ENCODE results near the gene DKKL1. TPM values are rescaled to one million over a fixed set of nuclear protein-coding genes. Genes with fewer than 3 reads are reported as not detected.

DKKL1 gene
- polyA plus RNA-seq, 1 of the 3 experiments (the other 2 are of a cell fraction) = 0.36 TPM

DNA sequence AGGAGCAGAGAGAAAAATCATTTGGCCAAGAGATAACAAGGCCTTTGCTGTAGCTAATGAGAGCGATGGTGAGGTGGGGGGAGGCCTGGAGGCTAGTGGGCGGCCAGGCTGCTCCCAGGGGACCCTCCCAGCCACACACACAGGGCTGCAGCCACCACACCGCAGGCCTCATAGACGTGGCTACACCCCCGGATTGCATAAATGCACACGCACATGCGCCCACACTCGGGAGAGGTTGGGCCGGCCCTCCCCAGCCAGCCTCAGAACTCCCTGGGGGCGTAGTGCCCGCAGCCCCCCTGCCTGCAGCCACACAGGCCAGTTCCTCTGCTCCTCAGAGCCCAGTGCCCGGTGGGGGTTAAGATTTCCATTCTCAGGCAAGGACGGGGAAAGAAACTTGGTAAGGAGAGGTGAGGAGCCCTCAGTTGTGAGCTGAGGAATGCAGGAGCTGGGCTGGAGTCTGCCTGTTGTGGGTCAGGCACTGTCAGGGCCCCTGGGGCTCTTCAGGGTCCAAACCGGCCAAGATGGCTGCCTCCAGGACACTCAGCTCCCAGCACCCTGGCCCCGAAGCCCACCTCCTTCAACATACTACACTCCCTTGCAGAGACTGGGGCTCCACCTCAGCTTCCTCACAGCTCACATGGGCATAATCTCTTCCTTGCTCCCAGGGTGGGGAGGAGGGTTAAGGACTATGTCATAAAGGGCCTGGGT is 51.6 kb downstream of the DKKL1 start:
- DNase-seq = no peak
- 43% methylated on average over 13 of the region's 15 CpGs for WGBS (ENCODE audit: low lambda C conversion rate)
- no peaks in the 10 kb centered on the region for H3K79me2 ChIP-seq (ENCODE audit: insufficient read depth)
- H3K9ac ChIP-seq = no peak overlapping the region
- no peaks in the 10 kb centered on the region for H4K20me1 ChIP-seq (ENCODE audit: insufficient read depth)
- H3K4me2 ChIP-seq = no peak overlapping the region
- H3K36me3 ChIP-seq (replicated peaks in 1 of 2; ENCODE audit: control insufficient read depth in 1 of 2, insufficient read depth in 2 of 2, low read length in 1 of 2) = no peaks in the 10 kb centered on the region
- H3F3A ChIP-seq (replicated peaks; ENCODE audit: insufficient read depth) = no peaks in the 10 kb centered on the region
- H3K27me3 ChIP-seq (ENCODE audit: insufficient read depth) = peaks cover 39% of the 10 kb centered on the region
- ChIA-PET POLR2A (no interaction called here), CTCF (interaction anchor here (0.7 to 17.5 kb wide), 2 partner anchors 23 to 29 kb away, joined by 3 to 108 read pairs; no protein-coding TSS in a partner anchor)
- H3K4me3 ChIP-seq (ENCODE audit: low read depth in 2 of 2, low read length in 1 of 2) = no peak overlapping the region
- no peak overlapping the region for H2AFZ ChIP-seq (ENCODE audit: low read depth)
- TF ChIP-seq TEAD4 (IDR thresholded peaks at IDR 0.05; ENCODE audit: borderline replicate concordance, insufficient read depth) (no peak), EP300 (IDR thresholded peaks at IDR 0.05; ENCODE audit: borderline replicate concordance in 1 of 2, low read depth in 1 of 2, low read length in 1 of 2) (no peak), RFX5 (IDR thresholded peaks at IDR 0.05; ENCODE audit: low read length) (no peak), RCOR1 (IDR thresholded peaks at IDR 0.05; ENCODE audit: low read length) (no peak), EZH2phosphoT487 (IDR thresholded peaks at IDR 0.05; ENCODE audit: borderline replicate concordance, low read depth) (no peak), TCF12 (IDR thresholded peaks at IDR 0.05) (no peak), FOSL2 (IDR thresholded peaks at IDR 0.05; ENCODE audit: borderline replicate concordance, low read depth) (no peak), RXRA (IDR thresholded peaks at IDR 0.05; ENCODE audit: borderline replicate concordance, low read depth) (no peak), POLR2AphosphoS5 (IDR thresholded peaks at IDR 0.05; ENCODE audit: low read depth, low read length) (no peak), FOXM1 (IDR thresholded peaks at IDR 0.05; ENCODE audit: low read depth) (no peak), MEF2A (IDR thresholded peaks at IDR 0.05; ENCODE audit: borderline replicate concordance, low read depth) (no peak), ELF1 (IDR thresholded peaks at IDR 0.05) (no peak), RAD21 (IDR thresholded peaks at IDR 0.05; ENCODE audit: low read length) (no peak), NFIC (IDR thresholded peaks at IDR 0.05; ENCODE audit: borderline replicate concordance) (no peak), SMC3 (IDR thresholded peaks at IDR 0.05; ENCODE audit: low read depth, low read length) (no peak), MXI1 (IDR thresholded peaks at IDR 0.05; ENCODE audit: low read depth, low read length) (no peak)
- TF ChIP-seq, protein P1, sequence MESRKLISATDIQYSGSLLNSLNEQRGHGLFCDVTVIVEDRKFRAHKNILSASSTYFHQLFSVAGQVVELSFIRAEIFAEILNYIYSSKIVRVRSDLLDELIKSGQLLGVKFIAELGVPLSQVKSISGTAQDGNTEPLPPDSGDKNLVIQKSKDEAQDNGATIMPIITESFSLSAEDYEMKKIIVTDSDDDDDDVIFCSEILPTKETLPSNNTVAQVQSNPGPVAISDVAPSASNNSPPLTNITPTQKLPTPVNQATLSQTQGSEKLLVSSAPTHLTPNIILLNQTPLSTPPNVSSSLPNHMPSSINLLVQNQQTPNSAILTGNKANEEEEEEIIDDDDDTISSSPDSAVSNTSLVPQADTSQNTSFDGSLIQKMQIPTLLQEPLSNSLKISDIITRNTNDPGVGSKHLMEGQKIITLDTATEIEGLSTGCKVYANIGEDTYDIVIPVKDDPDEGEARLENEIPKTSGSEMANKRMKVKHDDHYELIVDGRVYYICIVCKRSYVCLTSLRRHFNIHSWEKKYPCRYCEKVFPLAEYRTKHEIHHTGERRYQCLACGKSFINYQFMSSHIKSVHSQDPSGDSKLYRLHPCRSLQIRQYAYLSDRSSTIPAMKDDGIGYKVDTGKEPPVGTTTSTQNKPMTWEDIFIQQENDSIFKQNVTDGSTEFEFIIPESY (IDR thresholded peaks at IDR 0.05; ENCODE audit: borderline replicate concordance, low read depth) = no peak
- TF ChIP-seq, protein P2, sequence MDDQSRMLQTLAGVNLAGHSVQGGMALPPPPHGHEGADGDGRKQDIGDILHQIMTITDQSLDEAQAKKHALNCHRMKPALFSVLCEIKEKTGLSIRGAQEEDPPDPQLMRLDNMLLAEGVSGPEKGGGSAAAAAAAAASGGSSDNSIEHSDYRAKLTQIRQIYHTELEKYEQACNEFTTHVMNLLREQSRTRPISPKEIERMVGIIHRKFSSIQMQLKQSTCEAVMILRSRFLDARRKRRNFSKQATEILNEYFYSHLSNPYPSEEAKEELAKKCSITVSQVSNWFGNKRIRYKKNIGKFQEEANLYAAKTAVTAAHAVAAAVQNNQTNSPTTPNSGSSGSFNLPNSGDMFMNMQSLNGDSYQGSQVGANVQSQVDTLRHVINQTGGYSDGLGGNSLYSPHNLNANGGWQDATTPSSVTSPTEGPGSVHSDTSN (IDR thresholded peaks at IDR 0.05) = no peak
- TF ChIP-seq, protein P3, sequence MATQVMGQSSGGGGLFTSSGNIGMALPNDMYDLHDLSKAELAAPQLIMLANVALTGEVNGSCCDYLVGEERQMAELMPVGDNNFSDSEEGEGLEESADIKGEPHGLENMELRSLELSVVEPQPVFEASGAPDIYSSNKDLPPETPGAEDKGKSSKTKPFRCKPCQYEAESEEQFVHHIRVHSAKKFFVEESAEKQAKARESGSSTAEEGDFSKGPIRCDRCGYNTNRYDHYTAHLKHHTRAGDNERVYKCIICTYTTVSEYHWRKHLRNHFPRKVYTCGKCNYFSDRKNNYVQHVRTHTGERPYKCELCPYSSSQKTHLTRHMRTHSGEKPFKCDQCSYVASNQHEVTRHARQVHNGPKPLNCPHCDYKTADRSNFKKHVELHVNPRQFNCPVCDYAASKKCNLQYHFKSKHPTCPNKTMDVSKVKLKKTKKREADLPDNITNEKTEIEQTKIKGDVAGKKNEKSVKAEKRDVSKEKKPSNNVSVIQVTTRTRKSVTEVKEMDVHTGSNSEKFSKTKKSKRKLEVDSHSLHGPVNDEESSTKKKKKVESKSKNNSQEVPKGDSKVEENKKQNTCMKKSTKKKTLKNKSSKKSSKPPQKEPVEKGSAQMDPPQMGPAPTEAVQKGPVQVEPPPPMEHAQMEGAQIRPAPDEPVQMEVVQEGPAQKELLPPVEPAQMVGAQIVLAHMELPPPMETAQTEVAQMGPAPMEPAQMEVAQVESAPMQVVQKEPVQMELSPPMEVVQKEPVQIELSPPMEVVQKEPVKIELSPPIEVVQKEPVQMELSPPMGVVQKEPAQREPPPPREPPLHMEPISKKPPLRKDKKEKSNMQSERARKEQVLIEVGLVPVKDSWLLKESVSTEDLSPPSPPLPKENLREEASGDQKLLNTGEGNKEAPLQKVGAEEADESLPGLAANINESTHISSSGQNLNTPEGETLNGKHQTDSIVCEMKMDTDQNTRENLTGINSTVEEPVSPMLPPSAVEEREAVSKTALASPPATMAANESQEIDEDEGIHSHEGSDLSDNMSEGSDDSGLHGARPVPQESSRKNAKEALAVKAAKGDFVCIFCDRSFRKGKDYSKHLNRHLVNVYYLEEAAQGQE (IDR thresholded peaks at IDR 0.05; ENCODE audit: low read depth, low read length) = no peak
- TF ChIP-seq, protein P4, sequence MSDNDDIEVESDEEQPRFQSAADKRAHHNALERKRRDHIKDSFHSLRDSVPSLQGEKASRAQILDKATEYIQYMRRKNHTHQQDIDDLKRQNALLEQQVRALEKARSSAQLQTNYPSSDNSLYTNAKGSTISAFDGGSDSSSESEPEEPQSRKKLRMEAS (IDR thresholded peaks at IDR 0.05; ENCODE audit: low read depth) = no peak
- H3K4me1 ChIP-seq (ENCODE audit: control insufficient read depth in 1 of 2, insufficient read depth in 2 of 2, low read depth in 1 of 2, low read length in 1 of 2) = peaks cover 0 to 12% of the 10 kb centered on the region in 2 experiments; a peak in 1 of 4 replicates
- H3K9me2 ChIP-seq = no peaks in the 10 kb centered on the region
- no peaks in the 10 kb centered on the region for H3K9me3 ChIP-seq
- no peak overlapping the region for H3K27ac ChIP-seq (ENCODE audit: low read depth in 2 of 2, low read length in 1 of 2)

Data from SK-N-SH (cell line).